Fibroblast of lung (primary cell): ENCODE data around the gene SLIT2. TPM values are rescaled to one million over a fixed set of nuclear protein-coding genes. Genes with fewer than 3 reads are reported as not detected.

ENCODE experiments used
- DNase-seq, 2 donors: peaks; one replicate each; pipeline versions ENCODE4 v3.0.0 to v3.0.0-alpha.2; 2010; ENCODE audit warnings: low read depth in 2 of 2
- H2AFZ ChIP-seq: 2 replicates; pipeline ENCODE4 v1.5.1; 2012; ENCODE audit warnings: low read length, control low read depth, inconsistent platforms
- H3K27ac ChIP-seq: 2 replicates; pipeline ENCODE4 v1.5.1; 2011; ENCODE audit warnings: low read length, control low read depth; ENCODE audit not compliant: insufficient read depth
- H3K27me3 ChIP-seq: 2 replicates; pipeline ENCODE4 v1.5.1; 2011; ENCODE audit warnings: mild to moderate bottlenecking, low read length; ENCODE audit not compliant: control insufficient read depth, insufficient read depth
- H3K36me3 ChIP-seq: 2 replicates; pipeline ENCODE4 v1.5.1; 2011; ENCODE audit warnings: low read length; ENCODE audit not compliant: control insufficient read depth, insufficient read depth
- H3K4me1 ChIP-seq: 2 replicates; pipeline ENCODE4 v1.5.1; 2011; ENCODE audit warnings: low read length; ENCODE audit not compliant: control insufficient read depth, insufficient read depth; ENCODE audit errors: extremely low read depth
- H3K4me2 ChIP-seq: 2 replicates; pipeline ENCODE4 v1.5.1; 2011; ENCODE audit warnings: low read length, control low read depth; ENCODE audit not compliant: insufficient read depth; ENCODE audit errors: extremely low read depth
- H3K4me3 ChIP-seq, 4 experiments: fragments of 200-600 bp in 1 of 4; sonication (generic) in 1 of 4; replicated peaks in 1 of 4; 2 replicates each; pipeline ENCODE4 v1.5.1; 2011 to 2016; ENCODE audit warnings: low read length in 4 of 4, low read depth in 3 of 4, mild to moderate bottlenecking in 3 of 4, control low read depth in 2 of 4, inconsistent platforms in 1 of 4, mixed read lengths in 1 of 4; ENCODE audit not compliant: insufficient read depth in 1 of 4; ENCODE audit errors: control extremely low read depth in 1 of 4
- H3K79me2 ChIP-seq: 2 replicates; pipeline ENCODE4 v1.5.1; 2012; ENCODE audit warnings: mild to moderate bottlenecking, low read length, inconsistent platforms; ENCODE audit not compliant: control insufficient read depth, insufficient read depth
- H3K9ac ChIP-seq: 2 replicates; pipeline ENCODE4 v1.5.1; 2011; ENCODE audit warnings: mild to moderate bottlenecking, low read length, control low read depth; ENCODE audit not compliant: insufficient read depth
- H3K9me3 ChIP-seq: 2 replicates; pipeline ENCODE4 v1.5.1; 2012; ENCODE audit warnings: low read depth, low read length; ENCODE audit not compliant: control insufficient read depth, insufficient read depth
- H4K20me1 ChIP-seq: 2 replicates; pipeline ENCODE4 v1.5.1; 2011; ENCODE audit warnings: low read length; ENCODE audit not compliant: control insufficient read depth, insufficient read depth; ENCODE audit errors: extremely low read depth
- EZH2 ChIP-seq: IDR thresholded peaks from 2 replicates; pipeline ENCODE4 v1.5.1; 2012; ENCODE audit warnings: low read length, control low read depth, mild to moderate bottlenecking; ENCODE audit errors: missing control alignments
- polyA plus RNA-seq, 2 donors: library from polyadenylated mRNA; depleted of rRNA in 1 of 2; stranded (reverse) in 1 of 2; unstranded in 1 of 2; fragments of >200 nt; gene quantifications; 2 replicates each; pipeline ENCODE4 v1.2.1, GENCODE V29; 2011 to 2012; ENCODE audit warnings: missing spikeins in 1 of 2
- total RNA-seq: library from RNA; depleted of rRNA; stranded (reverse); fragments of >200 nt; gene quantifications from 2 replicates; pipeline ENCODE4 v1.2.1, GENCODE V29; 2014
- TF ChIP-seq, protein P1 (sequence below), 2 donors: IDR thresholded peaks in 1 of 2; conservative IDR thresholded peaks in 1 of 2; 1 replicate in 1 of 2; 2 replicates in 1 of 2; pipeline ENCODE4 v1.5.1; 2011 to 2012; ENCODE audit warnings: low read length in 2 of 2, control low read depth in 1 of 2, inconsistent platforms in 1 of 2, low read depth in 1 of 2, mild to moderate bottlenecking in 1 of 2

SLIT2 gene
- total and polyA plus RNA-seq, 2 donors (not counting 1 experiment from before 2014, with no cell fraction given), result 12.6 to 27.8 TPM

DNA sequence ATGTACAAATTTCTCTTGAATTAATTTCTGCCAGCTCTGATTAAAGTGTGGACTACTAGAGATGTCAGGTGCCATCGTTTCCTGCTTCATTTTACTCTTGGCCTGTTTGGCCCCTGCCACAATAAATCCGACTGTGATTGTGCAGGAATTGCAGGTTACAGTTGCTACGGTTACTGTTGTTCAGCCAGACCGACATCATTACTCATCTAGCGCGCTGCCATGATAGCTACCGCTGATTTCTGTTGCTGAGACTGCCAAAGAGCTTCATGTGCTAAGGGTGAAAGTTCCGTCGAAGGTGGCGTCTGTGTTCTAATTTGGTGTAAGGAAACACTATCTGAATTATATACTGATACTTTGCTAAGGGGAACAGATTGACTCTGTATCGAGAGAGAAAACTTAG, 22.1 kb downstream of the SLIT2 start:
- H3K79me2 ChIP-seq, result no peaks in the 10 kb centered on the region

DNA sequence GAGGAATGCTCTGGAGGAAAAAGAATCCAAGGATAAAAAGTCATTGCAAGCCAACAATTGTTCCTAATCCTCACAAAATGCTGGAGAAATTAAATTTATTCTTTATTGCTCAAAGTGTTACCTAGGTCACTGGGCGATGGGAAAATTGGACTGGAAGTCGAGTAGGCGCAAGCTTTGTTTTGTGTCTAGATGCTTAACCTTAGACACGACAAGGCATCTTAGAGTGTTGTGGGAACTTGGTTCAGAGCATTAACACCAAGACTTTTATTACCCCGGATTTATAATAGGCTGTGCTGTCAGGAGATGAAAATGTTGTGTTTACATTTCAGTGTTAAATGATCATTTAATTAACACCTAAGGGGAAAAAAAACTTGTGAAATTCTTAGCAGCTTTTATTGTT, 25.1 kb downstream of the SLIT2 start:
- Histone ChIP-seq H3K79me2 (no peaks in the 10 kb centered on the region), H3K27ac (no peak overlapping the region), H4K20me1 (no peaks in the 10 kb centered on the region), H3K4me1 (peaks cover 4% of the 10 kb centered on the region), H3K27me3 (no peaks in the 10 kb centered on the region), H3K36me3 (no peaks in the 10 kb centered on the region), H3K9ac (no peak overlapping the region), H2AFZ (no peak overlapping the region), H3K9me3 (no peaks in the 10 kb centered on the region), H3K4me2 (no peak overlapping the region), H3K4me3 (no peak overlapping the region)
- no peak for TF ChIP-seq EZH2
- TF ChIP-seq, protein P1, sequence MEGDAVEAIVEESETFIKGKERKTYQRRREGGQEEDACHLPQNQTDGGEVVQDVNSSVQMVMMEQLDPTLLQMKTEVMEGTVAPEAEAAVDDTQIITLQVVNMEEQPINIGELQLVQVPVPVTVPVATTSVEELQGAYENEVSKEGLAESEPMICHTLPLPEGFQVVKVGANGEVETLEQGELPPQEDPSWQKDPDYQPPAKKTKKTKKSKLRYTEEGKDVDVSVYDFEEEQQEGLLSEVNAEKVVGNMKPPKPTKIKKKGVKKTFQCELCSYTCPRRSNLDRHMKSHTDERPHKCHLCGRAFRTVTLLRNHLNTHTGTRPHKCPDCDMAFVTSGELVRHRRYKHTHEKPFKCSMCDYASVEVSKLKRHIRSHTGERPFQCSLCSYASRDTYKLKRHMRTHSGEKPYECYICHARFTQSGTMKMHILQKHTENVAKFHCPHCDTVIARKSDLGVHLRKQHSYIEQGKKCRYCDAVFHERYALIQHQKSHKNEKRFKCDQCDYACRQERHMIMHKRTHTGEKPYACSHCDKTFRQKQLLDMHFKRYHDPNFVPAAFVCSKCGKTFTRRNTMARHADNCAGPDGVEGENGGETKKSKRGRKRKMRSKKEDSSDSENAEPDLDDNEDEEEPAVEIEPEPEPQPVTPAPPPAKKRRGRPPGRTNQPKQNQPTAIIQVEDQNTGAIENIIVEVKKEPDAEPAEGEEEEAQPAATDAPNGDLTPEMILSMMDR (conservative IDR thresholded peaks at IDR 0.05 in 1 of 2, IDR thresholded peaks at IDR 0.05 in 1 of 2; ENCODE audit: low read depth in 1 of 2, low read length in 2 of 2), result no peak
- DNase-seq, result no peak

More for the DNA sequence above, 22.1 kb downstream of the SLIT2 start:
- peak in 1 of 2 donors; percentile 87 for DNase-seq
- TF ChIP-seq EZH2, result no peak
- TF ChIP-seq, protein P1 (conservative IDR thresholded peaks at IDR 0.05 in 1 of 2, IDR thresholded peaks at IDR 0.05 in 1 of 2; ENCODE audit: low read depth in 1 of 2, low read length in 2 of 2), result no peak
- no peak overlapping the region for H3K27ac ChIP-seq
- peaks cover 8% of the 10 kb centered on the region for H3K4me1 ChIP-seq
- H3K9me3 ChIP-seq, result no peaks in the 10 kb centered on the region
- no peaks in the 10 kb centered on the region for H4K20me1 ChIP-seq
- no peak overlapping the region for H3K9ac ChIP-seq
- H2AFZ ChIP-seq, result no peak overlapping the region
- no peaks in the 10 kb centered on the region for H3K36me3 ChIP-seq
- H3K27me3 ChIP-seq, result no peaks in the 10 kb centered on the region
- H3K4me3 ChIP-seq, result no peak overlapping the region
- no peak overlapping the region for H3K4me2 ChIP-seq

DNA sequence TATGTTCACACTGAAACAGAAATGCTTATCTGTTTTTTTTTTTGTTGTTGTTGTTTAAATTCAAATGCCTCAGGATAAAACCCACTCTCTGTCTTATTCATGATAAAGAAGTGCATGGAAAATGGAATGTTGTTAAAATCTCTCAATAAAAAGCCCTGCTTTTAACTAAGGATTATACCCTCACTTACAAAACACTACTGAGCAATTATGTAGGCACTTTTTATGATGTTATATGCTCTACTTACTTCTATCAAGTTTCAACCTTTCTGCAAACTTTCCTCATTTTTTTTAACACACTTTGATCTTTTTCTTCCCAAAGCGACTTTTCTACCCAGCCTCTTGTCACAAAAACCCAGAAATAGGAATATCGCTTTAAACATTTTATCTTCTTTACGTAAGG, 26.5 kb downstream of the SLIT2 start:
- Histone ChIP-seq H3K9me3 (no peaks in the 10 kb centered on the region), H3K27ac (no peak overlapping the region), H3K79me2 (no peaks in the 10 kb centered on the region), H3K4me1 (no peaks in the 10 kb centered on the region), H3K27me3 (no peaks in the 10 kb centered on the region), H3K4me3 (no peak overlapping the region), H3K4me2 (no peak overlapping the region), H3K9ac (no peak overlapping the region), H4K20me1 (no peaks in the 10 kb centered on the region), H2AFZ (no peak overlapping the region), H3K36me3 (no peaks in the 10 kb centered on the region)
- DNase-seq, result no peak
- TF ChIP-seq, protein P1 (conservative IDR thresholded peaks at IDR 0.05 in 1 of 2, IDR thresholded peaks at IDR 0.05 in 1 of 2; ENCODE audit: low read depth in 1 of 2, low read length in 2 of 2), result no peak
- no peak for TF ChIP-seq EZH2
